GM21576 (cell line): ENCODE data around the gene CPOX.

ENCODE experiments used
- ATAC-seq: cut with Tn5 transposase; IDR thresholded peaks from one replicate; pipeline ENCODE4 v1.9.1; 2021; ENCODE audit warnings: mild to moderate bottlenecking, moderate library complexity; ENCODE audit not compliant: unreplicated experiment

The CPOX gene

DNA sequence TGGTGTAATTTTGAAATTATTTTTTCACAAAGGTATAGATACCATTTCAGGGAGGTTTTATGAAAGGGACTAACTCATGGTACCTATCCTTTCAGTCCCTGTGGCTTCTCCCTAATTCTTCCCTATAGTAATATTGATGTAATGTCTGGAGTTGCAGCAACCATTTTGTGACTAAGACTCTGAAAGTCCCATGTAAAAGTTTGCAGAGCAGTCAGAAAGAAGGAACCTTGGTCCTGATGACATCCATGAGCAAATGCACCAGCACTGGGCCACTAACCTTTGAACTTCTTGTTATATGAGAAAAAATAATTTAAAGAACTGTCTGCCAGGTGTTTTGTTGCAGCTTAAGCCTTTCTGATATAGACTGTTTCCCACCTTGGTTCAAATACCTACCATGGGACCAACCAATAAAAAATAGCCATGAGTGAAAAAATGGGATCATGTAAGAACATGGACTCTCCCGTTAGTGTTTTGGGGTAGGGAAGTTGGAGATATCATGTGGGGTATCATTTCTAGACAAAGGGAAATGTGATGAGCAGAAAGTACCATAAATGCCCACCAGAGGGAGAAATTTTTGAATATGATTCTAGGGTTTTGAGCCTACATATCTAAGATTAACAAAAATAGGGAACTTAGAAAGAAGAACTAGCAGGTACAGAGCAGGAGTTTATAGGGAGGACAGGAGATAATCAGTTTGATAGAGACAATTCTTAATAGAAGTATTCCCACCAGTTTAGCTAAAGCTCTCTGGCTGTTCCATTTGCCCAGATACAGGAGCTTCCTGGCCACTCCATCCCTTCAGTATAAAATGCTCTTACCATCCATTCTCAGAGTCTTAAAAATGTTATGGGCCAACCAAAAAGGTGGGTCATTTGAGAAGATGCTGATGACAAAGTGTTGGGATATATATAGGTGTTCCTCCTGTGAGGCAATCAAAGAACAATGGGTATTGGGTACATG is 3.4 kb upstream of the CPOX start:
- ATAC-seq = no peak

DNA sequence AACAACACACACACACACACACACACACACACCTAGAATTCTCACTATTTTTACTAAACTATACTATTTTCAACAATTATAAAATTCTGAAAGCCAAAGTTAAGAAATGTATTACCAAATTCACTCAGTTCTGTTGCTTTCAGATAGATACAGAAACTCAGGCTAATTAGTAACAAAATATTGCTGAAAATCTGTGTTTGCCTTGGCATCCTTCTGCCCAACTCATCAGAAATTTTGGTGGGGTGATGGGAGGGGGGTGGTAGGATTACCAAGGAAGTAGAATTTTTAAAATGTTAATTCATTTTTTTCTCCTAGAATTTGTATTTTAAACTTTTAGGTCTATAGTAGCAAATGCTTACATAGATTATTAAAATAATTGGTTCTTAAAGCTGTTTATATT is 2.7 kb upstream of the CPOX start:
- no peak for ATAC-seq

DNA sequence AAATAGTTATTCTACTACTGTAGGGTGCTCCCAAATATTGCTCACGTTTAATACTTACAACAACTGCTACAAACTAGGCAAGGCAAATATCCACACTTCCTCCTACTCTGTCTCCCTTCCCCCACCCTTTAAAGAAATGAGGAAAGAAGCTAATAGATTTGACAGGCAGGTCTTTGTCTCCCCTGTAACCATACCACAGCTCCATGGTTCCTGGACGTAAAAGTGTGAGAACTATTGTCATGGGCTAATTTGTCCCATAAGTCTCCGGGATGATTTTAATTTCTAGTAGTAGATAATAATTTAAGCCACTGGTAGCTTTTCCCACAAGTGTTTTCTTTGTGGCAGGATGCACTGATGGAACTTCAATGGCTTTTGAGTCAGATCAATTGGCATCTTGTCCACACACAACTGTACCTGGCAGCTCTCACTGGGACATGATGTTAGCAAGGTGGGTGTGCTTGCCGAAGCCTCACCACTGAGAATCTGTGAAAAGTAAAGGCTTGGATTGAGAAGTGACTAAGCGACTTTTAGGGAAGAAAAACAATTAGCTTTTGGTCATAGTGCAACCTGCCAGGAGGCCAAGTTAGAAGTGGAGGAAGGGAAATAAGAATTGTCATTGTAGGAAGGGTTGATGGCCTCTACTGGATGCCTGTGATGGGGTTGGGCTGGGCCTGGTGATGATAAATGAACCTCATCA is 1.4 kb upstream of the CPOX start:
- no peak for ATAC-seq

DNA sequence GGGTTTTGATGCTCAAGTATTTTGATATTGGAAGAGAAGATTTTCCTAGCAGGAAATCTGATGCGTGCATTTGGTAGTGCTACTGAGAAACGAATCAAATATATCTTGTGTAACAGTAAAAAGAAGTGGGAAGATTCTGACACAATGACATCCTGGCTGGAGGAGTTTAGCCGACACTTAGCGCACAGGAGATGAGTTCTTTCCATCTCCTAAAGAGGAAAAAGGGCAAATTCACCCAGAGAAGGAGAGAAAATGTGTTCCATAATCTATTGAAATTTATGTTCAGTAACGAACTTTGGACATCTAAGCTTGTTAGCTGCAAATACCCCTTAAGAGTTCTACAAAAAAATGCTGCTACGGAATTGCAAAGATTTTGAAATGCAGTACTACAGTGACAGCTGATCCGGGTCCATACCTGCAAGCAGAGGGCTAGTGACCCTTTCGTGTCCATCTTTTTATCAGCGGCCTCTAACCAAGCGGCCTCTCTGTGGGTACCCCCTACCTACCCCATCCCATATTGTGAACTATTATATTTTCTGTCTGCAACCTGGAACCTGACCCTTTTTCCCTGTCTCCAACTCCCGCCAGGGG is 971 bp downstream of the CPOX start:
- no peak for ATAC-seq

DNA sequence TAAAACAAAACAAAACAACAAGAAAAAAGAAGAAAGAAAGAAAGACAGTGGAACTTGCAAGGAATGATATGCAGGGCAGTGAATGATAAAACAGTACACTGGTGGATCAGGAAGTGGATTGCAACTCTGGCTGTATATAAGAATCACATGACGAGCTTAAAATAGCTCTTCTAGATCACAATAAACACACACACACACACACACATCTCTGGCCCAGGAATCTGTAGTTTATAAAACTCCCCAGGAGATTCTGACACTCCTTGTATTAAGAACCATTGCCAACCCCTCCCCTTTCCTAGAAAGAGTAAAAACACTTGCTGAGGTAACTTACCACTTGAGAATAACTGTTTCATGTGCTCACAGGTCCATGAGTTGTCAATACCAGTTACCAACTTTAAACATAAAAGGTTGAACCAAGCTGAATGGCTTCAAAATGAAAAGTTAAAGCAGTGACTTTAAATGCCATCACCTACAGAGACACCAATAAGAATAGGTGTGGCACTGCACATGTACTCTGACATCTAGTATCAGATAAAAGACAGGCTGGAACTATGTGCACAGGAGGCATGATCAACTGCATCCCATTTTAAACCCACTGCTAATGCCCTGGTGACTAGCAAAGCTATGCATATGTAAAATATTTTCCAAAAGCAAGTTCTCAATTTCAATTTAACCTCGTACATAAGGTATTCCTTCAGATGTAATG is 3.9 kb downstream of the CPOX start:
- no peak for ATAC-seq

DNA sequence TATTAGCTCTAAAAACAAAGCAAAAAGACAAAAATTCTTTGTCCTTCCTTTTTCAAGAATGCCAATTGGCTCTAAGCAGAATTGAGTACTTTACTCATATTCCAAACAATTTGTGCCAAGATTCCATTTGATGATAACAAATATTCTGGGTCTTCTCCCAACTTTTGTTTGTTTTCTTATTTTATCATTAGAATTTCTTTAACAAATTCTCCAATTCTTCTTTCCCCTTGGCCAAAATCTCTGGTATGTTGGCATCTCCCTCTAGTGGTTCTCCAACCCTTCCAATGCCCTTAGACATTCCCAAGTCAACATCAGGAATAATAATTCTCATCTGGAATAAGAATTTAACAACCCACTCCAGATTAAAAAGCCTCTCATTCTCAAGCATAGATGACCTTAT is 5.3 kb downstream of the CPOX start:
- ATAC-seq = no peak

DNA sequence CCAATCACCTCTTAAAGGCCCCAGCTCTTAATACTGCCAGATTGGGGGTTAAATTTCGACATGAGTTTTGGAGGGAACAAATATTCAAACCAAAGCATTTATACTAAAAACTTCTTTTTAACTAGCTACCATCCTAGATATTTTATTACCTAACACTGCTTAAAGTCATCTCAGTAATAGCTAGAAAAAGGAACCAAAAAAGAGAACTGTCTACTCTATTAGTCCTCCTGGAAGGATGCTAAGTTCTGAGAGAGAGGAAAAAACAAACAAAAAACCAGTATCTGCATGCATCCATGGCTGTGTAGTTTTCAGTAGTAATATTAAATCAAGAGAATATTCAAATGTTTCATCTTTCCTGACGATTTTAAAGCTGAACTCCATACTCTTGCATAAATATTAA is 5.8 kb downstream of the CPOX start:
- ATAC-seq = no peak

DNA sequence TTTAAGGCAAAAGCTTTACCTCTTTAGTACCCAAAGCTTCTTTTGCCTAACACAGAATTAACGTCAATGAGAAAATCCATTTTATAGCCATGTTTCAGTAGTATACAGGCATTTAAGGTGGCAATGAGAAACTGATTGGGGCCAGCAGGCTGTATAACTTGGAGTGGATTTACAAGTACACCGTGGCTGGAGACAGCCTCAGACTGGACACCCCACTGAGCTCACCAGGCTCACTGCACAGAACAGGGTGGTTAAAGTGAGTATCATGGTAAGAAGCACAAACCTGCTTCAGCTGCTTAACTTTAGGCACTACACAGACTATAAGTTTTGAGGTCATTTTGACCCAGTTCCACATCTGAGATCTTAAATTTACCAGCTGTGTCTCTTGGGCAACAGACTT is 8.9 kb downstream of the CPOX start:
- no peak for ATAC-seq

DNA sequence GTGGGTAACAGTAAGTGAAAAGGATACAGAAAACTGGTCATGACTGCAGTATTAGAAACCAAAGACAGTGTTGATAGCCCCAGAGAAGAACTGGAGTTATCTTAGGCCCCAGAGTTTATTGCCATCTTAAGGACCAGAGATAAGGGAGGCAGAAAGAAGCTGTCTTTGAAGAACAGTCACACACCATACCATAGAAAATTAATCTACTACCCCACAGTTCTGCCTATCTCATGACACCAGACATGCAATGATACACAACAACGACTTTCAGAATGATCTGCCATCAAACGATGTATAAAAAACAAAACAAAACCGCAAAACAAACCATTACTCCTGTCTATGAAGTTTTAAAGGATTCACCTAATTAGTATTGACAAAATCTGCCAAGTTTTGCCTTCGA is 9.6 kb downstream of the CPOX start:
- ATAC-seq = no peak

DNA sequence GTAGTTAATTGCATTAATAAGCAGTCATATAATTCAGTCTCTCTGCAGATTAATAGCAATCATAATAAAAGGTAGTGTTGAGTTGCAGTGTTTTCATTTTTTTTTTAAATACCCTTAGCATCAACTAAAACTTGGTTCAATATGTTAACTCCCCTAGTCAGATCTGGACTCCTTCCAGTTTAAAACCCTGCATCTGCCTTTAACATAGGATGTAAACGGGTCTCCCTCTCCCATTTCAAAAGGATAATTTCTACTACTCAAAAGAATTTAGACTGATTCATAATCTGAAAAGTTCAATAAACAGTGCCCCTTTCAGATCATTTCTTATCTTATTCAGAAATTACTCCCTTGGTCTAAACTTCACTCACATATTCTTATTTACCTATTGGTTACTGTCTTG is 11.4 kb downstream of the CPOX start:
- no peak for ATAC-seq

DNA sequence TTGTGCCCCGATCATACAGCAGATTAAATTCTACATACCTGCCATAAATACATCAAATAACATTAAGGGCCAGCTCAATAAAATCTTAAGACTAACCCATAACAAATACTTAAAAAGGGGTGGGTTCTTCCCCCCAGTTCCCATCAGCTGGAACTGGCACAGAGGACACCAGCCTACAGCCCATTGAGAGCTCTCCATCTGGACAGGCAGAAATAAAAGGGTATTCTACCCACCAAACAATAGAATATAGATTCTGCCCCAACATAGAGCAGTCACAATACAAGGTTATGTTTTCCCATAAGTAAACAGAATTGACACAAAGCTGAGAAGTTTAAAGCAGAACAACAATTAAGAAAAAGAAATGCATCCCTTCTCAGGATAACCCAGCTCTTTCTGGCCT is 11.9 kb downstream of the CPOX start:
- ATAC-seq = no peak

DNA sequence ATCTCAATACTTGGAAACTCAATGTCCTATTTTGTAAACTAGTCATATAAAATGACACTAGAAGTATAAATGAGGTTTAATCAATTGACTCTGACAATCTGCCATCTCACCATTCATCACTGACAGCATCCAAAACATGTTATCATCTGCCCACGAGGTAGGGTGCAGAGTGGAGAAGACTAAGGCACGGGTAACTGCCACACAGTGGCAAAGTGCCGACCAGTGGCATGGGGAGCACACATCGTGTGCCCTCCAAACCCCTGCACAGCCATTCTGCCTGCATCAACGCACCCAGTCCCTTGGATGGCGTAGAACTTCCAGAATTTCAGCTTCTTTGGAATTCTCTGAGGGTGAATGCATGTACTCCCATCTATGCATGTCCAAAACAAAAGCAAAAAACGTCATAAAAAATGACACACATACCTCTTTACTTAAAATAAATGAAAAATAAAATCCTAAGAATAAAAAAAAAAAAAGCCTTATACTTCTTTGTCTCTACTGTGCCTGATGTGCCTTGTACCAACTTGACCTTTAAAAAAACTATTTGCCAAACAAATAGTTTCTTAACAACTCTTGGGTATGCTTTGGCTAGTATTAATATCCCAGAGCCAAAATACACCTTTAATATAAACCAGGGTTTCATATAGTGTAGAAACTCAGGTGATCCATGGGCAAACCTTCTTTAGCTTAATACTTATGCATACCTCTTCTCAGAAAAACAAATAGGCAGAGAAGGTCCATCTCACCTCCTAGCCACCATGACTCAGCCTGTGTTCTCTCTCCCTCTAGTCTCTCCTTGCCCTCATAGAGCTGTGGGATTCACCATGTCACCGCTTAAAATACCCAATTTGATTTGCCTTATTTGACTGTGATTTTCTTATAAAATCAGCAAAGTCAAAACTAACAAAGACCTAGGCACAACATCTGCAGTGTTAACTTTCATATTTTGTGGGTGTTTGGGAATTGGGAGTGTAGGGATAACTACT is 12.7 kb downstream of the CPOX start:
- ATAC-seq = no peak

DNA sequence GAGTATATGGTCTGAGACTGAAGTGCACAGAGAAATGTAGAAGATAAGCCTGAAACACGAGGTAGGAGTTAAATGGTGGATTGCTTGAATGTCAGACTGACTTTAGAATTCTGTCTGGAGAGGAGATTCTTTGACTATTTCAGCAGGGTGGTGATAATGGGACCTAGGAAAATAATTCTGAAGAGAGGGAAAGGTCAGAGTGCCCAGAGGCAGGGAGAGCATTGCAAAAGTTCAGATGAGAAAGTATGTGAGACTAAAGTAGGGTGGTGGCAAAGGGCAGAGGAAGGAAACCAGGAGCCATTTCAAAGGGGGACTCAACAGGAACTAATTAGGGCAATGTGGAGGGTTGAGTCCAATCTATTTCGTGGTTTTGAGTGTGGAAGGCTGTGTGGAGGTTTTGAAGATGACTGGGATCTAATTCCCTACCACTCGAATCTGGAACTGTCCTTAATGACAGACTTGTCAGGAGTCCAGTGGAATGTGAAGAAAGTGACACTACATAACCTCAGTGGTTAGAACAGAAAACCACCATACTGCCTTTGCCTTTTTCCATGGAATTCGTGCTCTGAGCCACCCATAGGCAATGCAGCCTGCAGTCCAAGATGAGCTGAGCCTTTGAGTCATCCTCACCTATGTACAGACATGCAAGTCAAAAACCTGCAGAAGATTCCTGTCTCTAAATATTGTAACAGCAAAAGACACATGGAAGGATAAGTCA is 16.1 kb downstream of the CPOX start:
- no peak for ATAC-seq

DNA sequence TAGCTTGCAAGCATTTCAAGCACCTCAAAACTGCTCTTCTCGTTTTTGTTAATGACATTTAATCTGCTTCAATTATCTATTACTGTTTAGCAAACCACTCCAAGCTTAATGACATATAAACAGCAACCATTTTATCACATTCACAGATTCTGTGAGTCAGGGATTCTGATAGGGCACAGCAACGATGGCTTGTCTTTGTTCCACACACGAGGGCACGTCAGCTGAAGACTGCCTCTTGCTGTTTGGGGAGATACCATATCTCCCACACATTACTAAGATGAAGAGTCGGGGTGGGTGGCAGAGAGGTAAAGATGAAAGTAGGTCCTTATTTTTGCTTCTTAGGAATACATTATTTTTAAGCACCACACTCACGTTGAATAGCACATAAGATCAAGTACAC is 19.3 kb downstream of the CPOX start:
- no peak for ATAC-seq

DNA sequence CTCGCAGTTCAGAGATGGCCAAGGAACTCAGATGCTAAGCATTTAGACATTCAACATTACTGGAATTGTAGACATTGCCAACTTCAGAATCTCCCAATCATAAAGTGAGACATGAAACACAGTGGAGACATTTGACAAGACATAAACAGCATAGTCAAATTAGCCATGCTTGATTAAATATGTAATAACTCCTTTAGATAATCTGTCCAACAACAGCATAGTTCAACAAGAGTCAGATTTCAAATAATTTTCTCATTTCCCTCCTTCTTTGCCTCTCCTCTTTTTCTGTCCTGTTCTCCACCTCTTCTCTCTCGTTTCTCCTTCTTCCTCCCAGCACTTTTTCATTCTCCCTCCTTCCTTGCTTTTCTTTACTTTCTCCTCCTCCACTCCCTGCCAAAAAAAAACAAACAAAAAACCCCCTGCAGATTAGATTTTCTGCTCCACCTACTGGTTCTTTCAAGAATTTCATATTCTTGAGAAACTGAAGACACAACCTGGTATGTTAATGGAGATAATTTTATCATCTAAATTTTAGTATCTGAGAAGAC is 20.2 kb downstream of the CPOX start:
- ATAC-seq = peak; percentile 74

DNA sequence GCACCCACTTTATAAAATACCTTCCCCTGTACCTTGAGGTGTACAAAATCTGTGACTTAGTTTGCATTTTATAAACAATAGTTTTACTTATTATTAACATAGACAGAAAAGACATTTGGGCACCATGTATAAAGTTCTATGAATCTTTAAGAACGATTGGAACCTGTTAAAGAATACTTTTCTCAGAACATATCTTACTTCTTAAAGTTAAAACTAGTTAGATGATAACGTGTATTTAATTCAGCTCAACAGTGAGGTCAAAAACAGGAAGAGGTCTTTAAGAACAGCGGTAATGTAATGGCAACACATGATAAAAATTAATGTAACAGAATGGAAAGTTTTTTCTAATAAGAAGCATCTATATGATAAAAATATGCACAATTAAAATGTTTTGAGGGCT is 25.0 kb downstream of the CPOX start:
- ATAC-seq = no peak

DNA sequence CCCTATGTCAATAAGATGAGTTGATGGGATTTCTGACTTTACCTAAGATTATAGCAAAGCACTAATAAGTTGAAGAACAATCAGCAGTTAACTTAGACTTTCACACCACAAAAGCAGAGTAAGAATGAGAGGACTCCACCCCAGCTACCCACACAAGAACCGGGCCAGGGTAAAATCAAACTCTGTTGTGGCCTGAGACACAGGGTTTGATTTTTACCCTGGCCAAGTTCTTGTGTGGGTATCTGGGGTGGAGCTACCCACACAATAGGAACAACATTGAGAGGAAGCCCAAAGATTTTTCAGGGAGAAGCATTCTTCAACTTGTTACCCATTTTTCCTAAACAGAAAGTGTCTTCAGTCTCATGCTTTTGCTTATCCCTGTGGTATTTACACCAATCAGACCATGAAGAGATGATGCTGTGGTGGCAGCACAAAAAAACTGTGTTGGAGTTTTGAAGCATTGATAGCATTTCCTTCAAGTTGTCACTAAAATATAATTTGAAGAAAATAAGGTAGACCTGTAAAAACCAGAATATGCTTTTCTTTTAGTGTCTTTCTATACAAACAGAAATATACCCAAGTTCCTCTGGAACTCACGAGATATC is 25.6 kb downstream of the CPOX start:
- ATAC-seq = no peak

DNA sequence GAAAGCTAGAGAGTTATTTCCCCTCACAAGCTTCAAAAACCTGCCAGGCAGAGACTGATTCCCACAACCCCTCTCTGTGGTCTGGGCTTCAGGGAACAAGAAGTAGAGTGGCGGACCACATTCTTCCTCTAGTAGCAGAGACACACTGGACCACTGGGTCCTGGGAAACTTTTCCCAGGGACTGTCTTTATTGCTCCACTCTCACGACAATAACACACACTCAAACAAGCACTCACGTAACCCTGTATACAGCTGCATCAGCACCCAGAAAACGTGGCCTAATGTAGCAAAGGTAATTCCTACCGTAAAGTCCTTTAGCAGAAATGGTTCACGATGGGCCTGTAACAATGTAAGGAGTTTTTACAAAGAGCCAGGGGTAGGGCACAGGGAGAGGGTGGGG is 27.6 kb downstream of the CPOX start:
- no peak for ATAC-seq

DNA sequence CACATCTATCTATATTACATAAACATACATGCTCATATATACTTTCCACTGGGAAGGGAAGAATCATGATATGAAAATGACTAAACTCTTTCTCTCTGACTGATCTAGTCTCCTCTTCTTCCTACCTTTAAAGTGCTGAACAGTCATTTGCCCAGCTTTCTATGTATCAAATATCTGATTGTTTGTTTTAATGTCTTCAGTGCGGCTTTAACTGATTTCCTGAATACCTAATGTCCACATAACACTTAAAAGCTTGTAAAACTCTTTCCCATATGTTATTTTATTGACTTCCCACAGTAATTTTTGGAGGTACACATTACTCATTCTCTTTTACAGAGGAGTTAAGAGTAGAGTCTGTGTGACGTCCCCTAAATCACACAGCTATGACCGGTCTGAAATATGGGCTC is 28.2 kb downstream of the CPOX start:
- ATAC-seq = no peak
